IMR-90 (cell line): Measurements from ENCODE around the gene MAB21L3. TPM values are rescaled to one million over a fixed set of nuclear protein-coding genes. Genes with fewer than 3 reads are reported as not detected.

Source experiments
- ATAC-seq: fragments of 200-7000 bp; cut with Tn5 transposase; 2 replicates; pipeline ENCODE4 v1.9.1; 2020; ENCODE audit warnings: low read depth, mild to moderate bottlenecking, moderate library complexity
- BruUV-seq: library from RNA; stranded (reverse); fragments of 400-500 nt; replicated peaks from 2 replicates; lab custom pipeline; 2021; lab: Mats Ljungman, UMichigan
- CTCF ChIA-PET: fragments of 300-600 bp; formaldehyde crosslinking; extraction: SDS; loops from one replicate; lab custom pipeline; 2021; ENCODE audit warnings: antibody characterized with exemption; lab: Yijun Ruan, JAX
- POLR2A ChIA-PET: fragments of 300-600 bp; sonication (Branson Sonifier 250); formaldehyde crosslinking; loops from one replicate; lab custom pipeline; 2022; ENCODE audit warnings: antibody characterized with exemption; ENCODE audit not compliant: unreplicated experiment; lab: Charles Lee
- DNase-seq: peaks from one replicate; pipeline ENCODE4 v3.0.0; 2013
- H2AFZ ChIP-seq: replicated peaks from 2 replicates; pipeline ENCODE3; 2013; ENCODE audit warnings: low read length, mild to moderate bottlenecking; ENCODE audit not compliant: poor library complexity
- H2AK5ac ChIP-seq: 2 replicates; pipeline ENCODE4 v1.6.1; 2013; ENCODE audit warnings: low read depth, low read length, inconsistent platforms
- H2AK9ac ChIP-seq: replicated peaks from 2 replicates; pipeline ENCODE3; 2013; ENCODE audit warnings: mild to moderate bottlenecking, low read depth, low read length, moderate library complexity; ENCODE audit not compliant: poor library complexity
- H2BK120ac ChIP-seq: 2 replicates; pipeline ENCODE4 v1.6.1; 2013; ENCODE audit warnings: low read depth, low read length, inconsistent platforms
- H2BK15ac ChIP-seq: 3 replicates; pipeline ENCODE4 v1.6.1; 2013; ENCODE audit warnings: low read depth, low read length, inconsistent platforms
- H2BK20ac ChIP-seq: 2 replicates; pipeline ENCODE4 v1.6.1; 2013; ENCODE audit warnings: low read depth, mild to moderate bottlenecking, inconsistent platforms, low read length, moderate library complexity
- H2BK5ac ChIP-seq: 2 replicates; pipeline ENCODE4 v1.6.1; 2013; ENCODE audit warnings: mild to moderate bottlenecking, low read depth, low read length, inconsistent platforms; ENCODE audit not compliant: poor library complexity, severe bottlenecking
- H3K14ac ChIP-seq: replicated peaks from 2 replicates; pipeline ENCODE4 v1.6.1; 2013; ENCODE audit warnings: low read depth, low read length, inconsistent platforms
- H3K18ac ChIP-seq: 2 replicates; pipeline ENCODE4 v1.6.1; 2013; ENCODE audit warnings: low read depth, low read length, control low read depth
- H3K23ac ChIP-seq: 2 replicates; pipeline ENCODE4 v1.6.1; 2013; ENCODE audit warnings: low read depth, low read length, inconsistent platforms
- H3K27ac ChIP-seq: 2 replicates; pipeline ENCODE4 v1.5.1; 2013; ENCODE audit warnings: mild to moderate bottlenecking, control low read depth, low read length; ENCODE audit not compliant: insufficient read depth
- H3K27me3 ChIP-seq: 2 replicates; pipeline ENCODE4 v1.6.1; 2013; ENCODE audit warnings: low read length; ENCODE audit not compliant: control insufficient read depth, insufficient read depth
- H3K36me3 ChIP-seq: 2 replicates; pipeline ENCODE4 v1.6.1; 2013; ENCODE audit warnings: low read length, mixed read lengths; ENCODE audit not compliant: control insufficient read depth, insufficient read depth
- H3K4ac ChIP-seq: 2 replicates; pipeline ENCODE4 v1.6.1; 2013; ENCODE audit warnings: low read depth, low read length, inconsistent platforms
- H3K4me1 ChIP-seq: 2 replicates; pipeline ENCODE4 v1.6.1; 2013; ENCODE audit warnings: low read length, mixed read lengths; ENCODE audit not compliant: control insufficient read depth, insufficient read depth
- H3K4me2 ChIP-seq: 2 replicates; pipeline ENCODE4 v1.6.1; 2013; ENCODE audit warnings: low read depth, mild to moderate bottlenecking, control low read depth, low read length, moderate library complexity
- H3K4me3 ChIP-seq: 2 replicates; pipeline ENCODE4 v1.5.1; 2013; ENCODE audit warnings: low read depth, mild to moderate bottlenecking, control low read depth, low read length, moderate library complexity; ENCODE audit not compliant: insufficient read depth
- H3K56ac ChIP-seq: 2 replicates; pipeline ENCODE4 v1.6.1; 2013; ENCODE audit warnings: low read length, inconsistent platforms; ENCODE audit not compliant: insufficient read depth; ENCODE audit errors: extremely low read depth
- H3K79me1 ChIP-seq, 2 experiments: 2 replicates each; pipeline ENCODE4 v1.6.1; 2013; ENCODE audit warnings: low read length in 2 of 2, inconsistent platforms in 1 of 2, low read depth in 1 of 2
- H3K9ac ChIP-seq: 2 replicates; pipeline ENCODE4 v1.6.1; 2013; ENCODE audit warnings: low read depth, low read length, control low read depth
- H3K9me1 ChIP-seq: 2 replicates; pipeline ENCODE4 v1.6.1; 2013; ENCODE audit warnings: low read length, inconsistent platforms; ENCODE audit not compliant: insufficient read depth
- H3K9me3 ChIP-seq: 2 replicates; pipeline ENCODE4 v1.6.1; 2013; ENCODE audit warnings: low read length; ENCODE audit not compliant: control insufficient read depth, insufficient read depth
- H4K20me1 ChIP-seq: 2 replicates; pipeline ENCODE4 v1.6.1; 2013; ENCODE audit warnings: low read length, inconsistent platforms; ENCODE audit not compliant: insufficient read depth
- H4K5ac ChIP-seq: 2 replicates; pipeline ENCODE4 v1.6.1; 2013; ENCODE audit warnings: mild to moderate bottlenecking, low read depth, low read length, control low read depth
- H4K8ac ChIP-seq, 2 experiments: 2 replicates each; pipeline ENCODE4 v1.6.1; 2013; ENCODE audit warnings: low read depth in 2 of 2, low read length in 2 of 2, control low read depth in 1 of 2, inconsistent platforms in 1 of 2
- H4K91ac ChIP-seq: 2 replicates; pipeline ENCODE4 v1.6.1; 2013; ENCODE audit warnings: low read depth, low read length, inconsistent platforms; ENCODE audit not compliant: insufficient read depth
- MAZ ChIP-seq: IDR thresholded peaks from 2 replicates; pipeline ENCODE4 v1.6.1; 2012; ENCODE audit warnings: low read depth, mild to moderate bottlenecking, low read length, improper control_type of control experiment, moderate library complexity, borderline replicate concordance
- NFE2L2 ChIP-seq: fragments of 150-350 bp; IDR thresholded peaks from 2 replicates; pipeline ENCODE4 v1.6.1; 2016; ENCODE audit warnings: low read depth, mild to moderate bottlenecking, low read length
- RCOR1 ChIP-seq: IDR thresholded peaks from 2 replicates; pipeline ENCODE4 v1.6.1; 2012; ENCODE audit warnings: mild to moderate bottlenecking, low read length, improper control_type of control experiment; ENCODE audit not compliant: insufficient replicate concordance
- WGBS, 2 experiments: methylation state at CpG; one replicate each; pipeline versions ENCODE4 v1.1.5 to v1.1.7; 2013; ENCODE audit warnings: missing lambda C conversion rate in 2 of 2; ENCODE audit not compliant: insufficient read length in 1 of 2; ENCODE audit errors: extremely low coverage in 2 of 2; 5-methylcytosine and 5-hydroxymethylcytosine counted together
- dilution Hi-C: fragments of 300-500 bp; cut with HindIII; formaldehyde crosslinking; loops from one replicate; pipeline ENCODE4 v1.14.3; 2018; ENCODE audit warnings: low sequenced_read_pairs; ENCODE audit not compliant: unreplicated experiment
- in situ Hi-C: fragments of 300-500 bp; cut with MboI; formaldehyde crosslinking; loops from 3 replicates; pipeline ENCODE4 v1.14.3; 2019; ENCODE audit warnings: low sequenced_read_pairs, inconsistent platforms, mixed read lengths
- intact Hi-C: fragments of 100-400 bp; cut with micrococcal nuclease; formaldehyde crosslinking; loops from 2 replicates; pipeline ENCODE4 v1.10.0; 2022
- polyA plus RNA-seq, 3 experiments: library from polyadenylated mRNA; depleted of rRNA; stranded (reverse); fragments of >200 nt; gene quantifications; 2 replicates each; pipeline ENCODE4 v1.2.3, GENCODE V29; 2012; ENCODE audit warnings: low replicate concordance in 1 of 3
- total RNA-seq: library from RNA; depleted of rRNA; stranded (reverse); fragments of >200 nt; gene quantifications from 2 replicates; pipeline ENCODE4 v1.2.3, GENCODE V29; 2012

Gene MAB21L3
- total and polyA plus RNA-seq, 2 of the 4 experiments (the other 2 are of a cell fraction) = not detected

- in situ Hi-C loops (no loop called here), intact Hi-C loops (no loop called here), dilution Hi-C loops (no loop called here)
- no peak for TF ChIP-seq NFE2L2
- no peak for TF ChIP-seq RCOR1
- TF ChIP-seq MAZ = no peak
- Histone ChIP-seq H4K5ac (no peak overlapping the region), H2AFZ (no peak overlapping the region), H3K27ac (no peak overlapping the region), H3K79me1 (no peaks in the 10 kb centered on the region), H2BK15ac (no peak overlapping the region), H3K23ac (no peak overlapping the region), H3K9ac (no peak overlapping the region), H2AK9ac (no peak overlapping the region), H2BK20ac (no peak overlapping the region), H2BK120ac (no peak overlapping the region), H4K91ac (no peak overlapping the region), H3K4me3 (no peak overlapping the region), H2AK5ac (no peak overlapping the region), H4K20me1 (no peaks in the 10 kb centered on the region), H3K56ac (no peak overlapping the region), H3K9me3 (no peaks in the 10 kb centered on the region), H3K27me3 (no peaks in the 10 kb centered on the region), H3K9me1 (no peaks in the 10 kb centered on the region), H3K36me3 (no peaks in the 10 kb centered on the region), H2BK5ac (no peak overlapping the region), H3K4me2 (no peak overlapping the region), H3K18ac (no peak overlapping the region), H3K4me1 (no peaks in the 10 kb centered on the region), H3K14ac (no peak overlapping the region), H3K4ac (no peak overlapping the region), H4K8ac (no peak overlapping the region)
- ATAC-seq (no peak), DNase-seq (no peak)
- CTCF ChIA-PET = no interaction called here
- POLR2A ChIA-PET = no interaction called here
- WGBS, 2 experiments = no CpG with 5 or more reads among the region's 1 CpG
- BruUV-seq = no TSS peak
Observed at GRCh38 chr1:116062201-116062600, 49.0 kb upstream of the MAB21L3 start.
